Esophagus (tissue), 2 donors: ENCODE measurements around the gene ZNF324. TPM values are rescaled to one million over a fixed set of nuclear protein-coding genes. Genes with fewer than 3 reads are reported as not detected.
A peak's percentile ranks its signal among the peaks of the same experiment; 100 is the strongest.

Experiments
- H3K27ac ChIP-seq, 2 donors: one replicate each; pipeline ENCODE4 v1.5.1; 2013; ENCODE audit warnings: low read depth in 2 of 2, mild to moderate bottlenecking in 2 of 2, inconsistent platforms in 1 of 2, low read length in 1 of 2, moderate library complexity in 1 of 2
- H3K27me3 ChIP-seq, 2 donors: one replicate each; pipeline ENCODE4 v1.6.1; 2013; ENCODE audit warnings: low read length in 2 of 2, control low read depth in 1 of 2, mild to moderate bottlenecking in 1 of 2; ENCODE audit not compliant: insufficient read depth in 2 of 2, control insufficient read depth in 1 of 2
- H3K36me3 ChIP-seq, 2 donors: one replicate each; pipeline ENCODE4 v1.6.1; 2013; ENCODE audit warnings: low read length in 1 of 2; ENCODE audit not compliant: control insufficient read depth in 2 of 2, insufficient read depth in 2 of 2
- H3K4me1 ChIP-seq, 2 donors: one replicate each; pipeline ENCODE4 v1.6.1; 2013; ENCODE audit warnings: low read length in 1 of 2; ENCODE audit not compliant: control insufficient read depth in 2 of 2, insufficient read depth in 2 of 2
- H3K4me3 ChIP-seq, 2 donors: one replicate each; pipeline ENCODE4 v1.5.1; 2013; ENCODE audit warnings: low read length in 2 of 2, mild to moderate bottlenecking in 2 of 2, low read depth in 1 of 2, moderate library complexity in 1 of 2
- H3K9me3 ChIP-seq, 2 donors: one replicate each; pipeline ENCODE4 v1.6.1; 2013; ENCODE audit warnings: mild to moderate bottlenecking in 2 of 2, low read depth in 1 of 2, low read length in 1 of 2, moderate library complexity in 1 of 2; ENCODE audit not compliant: control insufficient read depth in 2 of 2, insufficient read depth in 1 of 2
- whole genome bisulfite sequencing, 2 donors: extraction: QIAGEN DNeasy Blood & Tissue Kit; methylation state at CpG; one replicate each; pipeline ENCODE4 v1.1.7; 2013; 5-methylcytosine and 5-hydroxymethylcytosine counted together
- polyA plus RNA-seq, 2 donors: library from polyadenylated mRNA; stranded (reverse); fragments of 200-250 nt; gene quantifications; one replicate each; pipeline ENCODE4 v1.2.3, GENCODE V29; 2013
- donor health status: healthy with polysubstance abuse.
- donor health status: Bipolar disorder and iron deficiency.

The ZNF324 gene
- polyA plus RNA-seq, 2 donors = 5.1 to 5.6 TPM

- H3K27ac ChIP-seq = peak overlapping the region; percentile 15 to 34
- H3K4me3 ChIP-seq = peak overlapping the region; percentile 59 to 93
- H3K36me3 ChIP-seq = peaks cover 5 to 18% of the 10 kb centered on the region in 2 donors
- WGBS, 2 donors = 2 to 4% methylated on average over 11 of the region's 11 CpGs
- H3K27me3 ChIP-seq = no peaks in the 10 kb centered on the region
- H3K9me3 ChIP-seq = peaks cover 0 to 3% of the 10 kb centered on the region in 2 donors
- H3K4me1 ChIP-seq = peaks cover 2 to 5% of the 10 kb centered on the region in 2 donors
These were observed 16.0 kb upstream of the ZNF324 start for GRCh38 chr19:58450856-58451357.

- Histone ChIP-seq H3K4me1 (peaks cover 2 to 5% of the 10 kb centered on the region in 2 donors), H3K4me3 (peak within 1 kb of the TSS; percentile 59 to 93), H3K9me3 (peaks cover 0 to 3% of the 10 kb centered on the region in 2 donors), H3K36me3 (peaks cover 7 to 25% of the 10 kb centered on the region in 2 donors), H3K27me3 (no peaks in the 10 kb centered on the region), H3K27ac (peak within 1 kb of the TSS; percentile 54 to 60)
- WGBS, 2 donors = 1% methylated on average over 63 to 79 of the region's 79 CpGs
These were observed 15.3 kb upstream of the ZNF324 start, which contains the start of gene ZNF324B for GRCh38 chr19:58451358-58452101. Gene ZNF324B (plus strand): TSS chr19:58451622. CDS start chr19:58453702, 2,080 bp downstream.

- H3K36me3 ChIP-seq = peaks cover 11 to 31% of the 10 kb centered on the region in 2 donors
- no peak overlapping the region for H3K4me3 ChIP-seq
- WGBS, 2 donors = 90 to 92% methylated on average over 6 of the region's 6 CpGs
- H3K27me3 ChIP-seq = no peaks in the 10 kb centered on the region
- H3K4me1 ChIP-seq = peaks cover 2 to 5% of the 10 kb centered on the region in 2 donors
- H3K27ac ChIP-seq = no peak overlapping the region
- H3K9me3 ChIP-seq = peaks cover 0 to 3% of the 10 kb centered on the region in 2 donors
These were observed 13.1 kb upstream of the ZNF324 start for GRCh38 chr19:58453743-58454142.

GRCh38 chr19:58455306-58455705 lies 11.6 kb upstream of the ZNF324 start:
- H3K4me1 ChIP-seq = peaks cover 2 to 5% of the 10 kb centered on the region in 2 donors
- no peaks in the 10 kb centered on the region for H3K27me3 ChIP-seq
- H3K36me3 ChIP-seq = peaks cover 11 to 31% of the 10 kb centered on the region in 2 donors
- H3K27ac ChIP-seq = no peak overlapping the region
- H3K4me3 ChIP-seq = no peak overlapping the region
- 94 to 95% methylated on average over 19 to 21 of the region's 21 CpGs for WGBS, 2 donors
- H3K9me3 ChIP-seq = no peaks in the 10 kb centered on the region

GRCh38 chr19:58456111-58456510 lies 10.8 kb upstream of the ZNF324 start:
- Histone ChIP-seq H3K4me1 (peaks cover under 1 to 2% of the 10 kb centered on the region in 2 donors), H3K4me3 (no peak overlapping the region), H3K36me3 (peaks cover 11 to 31% of the 10 kb centered on the region in 2 donors), H3K27me3 (no peaks in the 10 kb centered on the region), H3K27ac (no peak overlapping the region), H3K9me3 (no peaks in the 10 kb centered on the region)
- 97 to 98% methylated on average over 35 of the region's 35 CpGs for WGBS, 2 donors

GRCh38 chr19:58460039-58460438 lies 6.8 kb upstream of the ZNF324 start:
- no peaks in the 10 kb centered on the region for H3K9me3 ChIP-seq
- H3K27me3 ChIP-seq = no peaks in the 10 kb centered on the region
- no peak overlapping the region for H3K27ac ChIP-seq
- H3K36me3 ChIP-seq = peaks cover 6 to 18% of the 10 kb centered on the region in 2 donors
- no peak overlapping the region for H3K4me3 ChIP-seq
- H3K4me1 ChIP-seq = no peaks in the 10 kb centered on the region
- WGBS, 2 donors = 71 to 79% methylated on average over 2 of the region's 2 CpGs

GRCh38 chr19:58466089-58466759 lies 656 bp upstream of the ZNF324 start:
- Histone ChIP-seq H3K4me3 (peak overlapping the region; percentile 82 to 96), H3K27ac (no peak overlapping the region), H3K27me3 (no peaks in the 10 kb centered on the region), H3K4me1 (peaks cover 4 to 11% of the 10 kb centered on the region in 2 donors), H3K9me3 (no peaks in the 10 kb centered on the region), H3K36me3 (peaks cover 11 to 15% of the 10 kb centered on the region in 2 donors)
- 35% methylated on average over 20 of the region's 20 CpGs for WGBS, 2 donors

- Histone ChIP-seq H3K9me3 (no peaks in the 10 kb centered on the region), H3K4me3 (peak overlapping the region in 1 of 2 donors; percentile 18), H3K4me1 (peaks cover 4 to 11% of the 10 kb centered on the region in 2 donors), H3K36me3 (peaks cover 21 to 32% of the 10 kb centered on the region in 2 donors), H3K27me3 (no peaks in the 10 kb centered on the region), H3K27ac (no peak overlapping the region)
- 47% methylated on average over 5 of the region's 5 CpGs for WGBS, 2 donors
These were observed 1.4 kb downstream of the ZNF324 start for GRCh38 chr19:58468216-58468839.

GRCh38 chr19:58469241-58470013 lies 2.5 kb downstream of the ZNF324 start:
- 90 to 92% methylated on average over 17 of the region's 17 CpGs for WGBS, 2 donors
- peaks cover 4 to 11% of the 10 kb centered on the region in 2 donors for H3K4me1 ChIP-seq
- no peaks in the 10 kb centered on the region for H3K27me3 ChIP-seq
- no peak overlapping the region for H3K27ac ChIP-seq
- H3K9me3 ChIP-seq = no peaks in the 10 kb centered on the region
- H3K4me3 ChIP-seq = no peak overlapping the region
- peaks cover 21 to 32% of the 10 kb centered on the region in 2 donors for H3K36me3 ChIP-seq
